B cell (primary cell): ENCODE results near the gene STK33. TPM values are rescaled to one million over a fixed set of nuclear protein-coding genes. Genes with fewer than 3 reads are reported as not detected.
A peak's percentile ranks its signal among the peaks of the same experiment; 100 is the strongest.

Experiments
- ATAC-seq: fragments of 200-7000 bp; cut with Tn5 transposase; one replicate; pipeline ENCODE4 v1.10.0; 2021; ENCODE audit warnings: low read depth, mild to moderate bottlenecking, moderate number of reproducible peaks, moderate library complexity
- CTCF ChIA-PET: fragments of 350-600 bp; sonication (Branson Sonifier 250); formaldehyde crosslinking; loops from one replicate; lab custom pipeline; 2021; ENCODE audit warnings: antibody characterized with exemption, inconsistent platforms; lab: Charles Lee
- POLR2A ChIA-PET: fragments of 350-600 bp; sonication (Branson Sonifier 250); formaldehyde crosslinking; loops from one replicate; lab custom pipeline; 2021; ENCODE audit warnings: antibody characterized with exemption; lab: Charles Lee
- DNase-seq: peaks from one replicate; pipeline ENCODE4 v3.0.0; 2013
- H2AFZ ChIP-seq: 2 replicates; pipeline ENCODE4 v1.6.1; 2012; ENCODE audit warnings: mild to moderate bottlenecking, low read depth, low read length; ENCODE audit not compliant: insufficient read depth, poor library complexity, severe bottlenecking
- H3K27ac ChIP-seq, 2 donors: 1 replicate in 1 of 2; 2 replicates in 1 of 2; pipeline ENCODE4 v1.5.1; 2012 to 2013; ENCODE audit warnings: low read length in 2 of 2, mild to moderate bottlenecking in 2 of 2, moderate library complexity in 1 of 2
- H3K27me3 ChIP-seq, 4 experiments: fragments of 200-600 bp in 1 of 4; sonication (generic) in 1 of 4; replicated peaks in 1 of 4; 1 replicate in 2 of 4; 2 replicates in 2 of 4; pipeline versions ENCODE4 v1.6.1 to v1.7.0; 2013 to 2016; ENCODE audit warnings: low read length in 3 of 4, mild to moderate bottlenecking in 2 of 4, mixed read lengths in 1 of 4, moderate library complexity in 1 of 4; ENCODE audit not compliant: insufficient read depth in 4 of 4, control insufficient read depth in 3 of 4; ENCODE audit errors: control extremely low read depth in 1 of 4
- H3K36me3 ChIP-seq, 2 experiments: replicated peaks in 1 of 2; 1 replicate in 1 of 2; 2 replicates in 1 of 2; pipeline versions ENCODE4 v1.6.1 to v1.7.1; 2013; ENCODE audit warnings: low read length in 1 of 2; ENCODE audit not compliant: insufficient read depth in 2 of 2, control insufficient read depth in 1 of 2; ENCODE audit errors: control extremely low read depth in 1 of 2, extremely low read depth in 1 of 2
- H3K4me1 ChIP-seq, 2 donors: fragments of 200-600 bp in 1 of 2; sonication (generic) in 1 of 2; 1 replicate in 1 of 2; 2 replicates in 1 of 2; pipeline versions ENCODE4 v1.5.1 to v1.6.1; 2013 to 2017; ENCODE audit warnings: low read length in 2 of 2; ENCODE audit not compliant: control insufficient read depth in 2 of 2, insufficient read depth in 2 of 2
- H3K4me2 ChIP-seq: replicated peaks from 2 replicates; pipeline ENCODE3; 2012; ENCODE audit warnings: mild to moderate bottlenecking, low read depth, low read length; ENCODE audit not compliant: poor library complexity, severe bottlenecking
- H3K4me3 ChIP-seq, 5 experiments: fragments of 200-600 bp in 1 of 5; sonication (generic) in 1 of 5; 1 replicate in 3 of 5; 2 replicates in 2 of 5; pipeline versions ENCODE4 v1.5.1 to v1.7.0; 2011 to 2016; ENCODE audit warnings: low read length in 4 of 5, mild to moderate bottlenecking in 4 of 5, low read depth in 2 of 5, control low read depth in 1 of 5, moderate library complexity in 1 of 5; ENCODE audit not compliant: insufficient read depth in 1 of 5; ENCODE audit errors: control extremely low read depth in 1 of 5, extremely low read depth in 1 of 5
- H3K79me2 ChIP-seq: fragments of 200-600 bp; sonication (generic); one replicate; pipeline ENCODE4 v1.6.0; 2016; ENCODE audit warnings: low read length; ENCODE audit not compliant: control insufficient read depth, insufficient read depth
- H3K9ac ChIP-seq: fragments of 200-600 bp; sonication (generic); 2 replicates; pipeline ENCODE4 v1.6.1; 2017; ENCODE audit warnings: mild to moderate bottlenecking, low read length, moderate library complexity
- H3K9me3 ChIP-seq, 3 donors: one replicate each; pipeline versions ENCODE4 v1.6.1 to v1.7.1; 2013; ENCODE audit warnings: low read length in 2 of 3; ENCODE audit not compliant: control insufficient read depth in 2 of 3, insufficient read depth in 1 of 3; ENCODE audit errors: control extremely low read depth in 1 of 3
- H4K20me1 ChIP-seq: 2 replicates; pipeline ENCODE4 v1.6.0; 2012; ENCODE audit warnings: mild to moderate bottlenecking, low read length; ENCODE audit not compliant: insufficient read depth, control insufficient read depth, poor library complexity, severe bottlenecking
- H3K27ac Mint-ChIP-seq: one replicate; pipeline ENCODE4 v1.8.0; 2021; ENCODE audit warnings: mixed read lengths
- H3K27me3 Mint-ChIP-seq: one replicate; pipeline ENCODE4 v1.8.0; 2021; ENCODE audit warnings: mixed read lengths
- H3K4me1 Mint-ChIP-seq: one replicate; pipeline ENCODE4 v1.8.0; 2021; ENCODE audit warnings: mixed read lengths
- H3K4me3 Mint-ChIP-seq: one replicate; pipeline ENCODE4 v1.8.0; 2021; ENCODE audit warnings: mixed read lengths
- H3K9me3 Mint-ChIP-seq: one replicate; pipeline ENCODE4 v1.8.0; 2022; ENCODE audit warnings: mixed read lengths; ENCODE audit not compliant: insufficient read depth
- EZH2 ChIP-seq: IDR thresholded peaks from 2 replicates; pipeline ENCODE4 v1.6.1; 2012; ENCODE audit warnings: borderline replicate concordance, low read depth, mild to moderate bottlenecking, moderate library complexity, low read length; ENCODE audit not compliant: insufficient read depth, poor library complexity, severe bottlenecking
- WGBS: methylation state at CpG from one replicate; pipeline ENCODE4 v1.1.5; 2013; ENCODE audit warnings: missing lambda C conversion rate; ENCODE audit not compliant: insufficient coverage; 5-methylcytosine and 5-hydroxymethylcytosine counted together
- intact Hi-C: fragments of 100-400 bp; cut with micrococcal nuclease; formaldehyde crosslinking; loops from one replicate; pipeline ENCODE4 v1.10.0; 2022
- polyA plus RNA-seq: library from polyadenylated mRNA; depleted of rRNA; stranded (reverse); fragments of >200 nt; gene quantifications from 2 replicates; pipeline ENCODE4 v1.2.3, GENCODE V29; 2012
- small RNA-seq: library from RNA; depleted of rRNA; stranded (forward); fragments of <200 nt; gene quantifications from one replicate; pipeline ENCODE3, GENCODE V24; 2012; ENCODE audit warnings: low replicate concordance, low read depth; ENCODE audit not compliant: insufficient read length
- total RNA-seq, 2 donors: library from RNA; stranded (reverse); fragments of 120-200 nt in 1 of 2; gene quantifications; 1 replicate in 1 of 2; 2 replicates in 1 of 2; pipeline versions ENCODE4 v1.2.3 to v1.2.4, GENCODE V29; 2013 to 2022
- TF ChIP-seq, protein P1 (sequence below): fragments of 200-600 bp; IDR thresholded peaks from one replicate; pipeline ENCODE4 v1.8.0; 2022; ENCODE audit warnings: antibody characterized with exemption, mild to moderate bottlenecking

The STK33 gene
- total and polyA plus RNA-seq, 2 donors (not counting 1 experiment from before 2014, with no cell fraction given) = 3.1 to 9.3 TPM

DNA sequence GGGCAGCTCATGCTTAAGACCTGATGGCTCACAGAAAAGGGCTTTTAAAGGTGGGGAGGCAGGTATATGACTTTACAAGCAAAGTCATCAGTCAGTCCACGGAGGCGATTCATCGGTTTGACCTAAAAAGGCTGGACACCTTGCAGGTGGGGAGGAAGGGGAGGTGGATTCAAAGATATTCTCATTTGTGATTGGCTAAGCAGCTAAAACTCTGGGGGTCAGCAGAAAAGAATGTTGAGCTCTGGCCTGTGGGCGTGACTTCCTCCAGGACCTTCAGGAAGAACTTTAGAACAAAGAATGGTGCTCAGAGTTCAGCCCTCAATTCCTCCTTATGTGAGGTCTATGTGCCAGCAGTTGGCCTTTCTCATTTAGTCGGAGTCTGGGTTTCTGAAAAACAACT, 252.0 kb downstream of the STK33 start:
- 91% methylated on average over 5 of the region's 5 CpGs for WGBS
- no peaks in the 10 kb centered on the region for H3K36me3 ChIP-seq
- H3K27ac ChIP-seq = no peak overlapping the region
- no peak overlapping the region for H3K4me3 Mint-ChIP-seq
- H3K9ac ChIP-seq = no peak overlapping the region
- no peaks in the 10 kb centered on the region for H3K9me3 Mint-ChIP-seq
- ChIA-PET POLR2A (no interaction called here), CTCF (no interaction called here)
- H3K27ac Mint-ChIP-seq = peak overlapping the region; percentile 17
- H4K20me1 ChIP-seq = no peaks in the 10 kb centered on the region
- no peaks in the 10 kb centered on the region for H3K79me2 ChIP-seq
- peaks cover 17 to 35% of the 10 kb centered on the region in 2 donors for H3K4me1 ChIP-seq
- H3K27me3 ChIP-seq = no peaks in the 10 kb centered on the region
- H3K9me3 ChIP-seq = peaks cover 0 to 9% (median 0%) of the 10 kb centered on the region in 3 donors
- H3K27me3 Mint-ChIP-seq = peaks cover 9% of the 10 kb centered on the region
- no peak overlapping the region for H2AFZ ChIP-seq
- no peak for DNase-seq
- no peak for TF ChIP-seq EZH2
- TF ChIP-seq, protein P1, sequence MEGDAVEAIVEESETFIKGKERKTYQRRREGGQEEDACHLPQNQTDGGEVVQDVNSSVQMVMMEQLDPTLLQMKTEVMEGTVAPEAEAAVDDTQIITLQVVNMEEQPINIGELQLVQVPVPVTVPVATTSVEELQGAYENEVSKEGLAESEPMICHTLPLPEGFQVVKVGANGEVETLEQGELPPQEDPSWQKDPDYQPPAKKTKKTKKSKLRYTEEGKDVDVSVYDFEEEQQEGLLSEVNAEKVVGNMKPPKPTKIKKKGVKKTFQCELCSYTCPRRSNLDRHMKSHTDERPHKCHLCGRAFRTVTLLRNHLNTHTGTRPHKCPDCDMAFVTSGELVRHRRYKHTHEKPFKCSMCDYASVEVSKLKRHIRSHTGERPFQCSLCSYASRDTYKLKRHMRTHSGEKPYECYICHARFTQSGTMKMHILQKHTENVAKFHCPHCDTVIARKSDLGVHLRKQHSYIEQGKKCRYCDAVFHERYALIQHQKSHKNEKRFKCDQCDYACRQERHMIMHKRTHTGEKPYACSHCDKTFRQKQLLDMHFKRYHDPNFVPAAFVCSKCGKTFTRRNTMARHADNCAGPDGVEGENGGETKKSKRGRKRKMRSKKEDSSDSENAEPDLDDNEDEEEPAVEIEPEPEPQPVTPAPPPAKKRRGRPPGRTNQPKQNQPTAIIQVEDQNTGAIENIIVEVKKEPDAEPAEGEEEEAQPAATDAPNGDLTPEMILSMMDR = no peak
- H3K4me1 Mint-ChIP-seq = peaks cover 30% of the 10 kb centered on the region
- intact Hi-C loops = no loop called here
- ATAC-seq = no peak
- H3K4me2 ChIP-seq = no peak overlapping the region
- no peak overlapping the region for H3K4me3 ChIP-seq

Small RNAs within 50 kb of the gene (small RNA-seq; reads per million reads assigned to genes)
- not detected for gene RF00601

Other genes starting within 250 kb of the STK33 start
- gene TRIM66, start 88.4 kb upstream of the STK33 start, total RNA-seq = 21.1 and 21.4 TPM in 2 replicates
- gene TRIM66, start 88.4 kb upstream of the STK33 start, polyA plus RNA-seq = 8.6 and 11.1 TPM in 2 replicates
- 1,369 and 1,473 TPM in 2 replicates for gene RPL27A, start 88.6 kb upstream of the STK33 start, total RNA-seq
- 918 and 1,009 TPM in 2 replicates for gene RPL27A, start 88.6 kb upstream of the STK33 start, polyA plus RNA-seq